SKM-1 (cell line): Measurements from ENCODE around the gene HIRIP3.
"Not testable (repeated sequence)": the region's sequence is repeated elsewhere in the genome, so short reads cannot be mapped to it uniquely, and the experiment has no call there.

Experiments
- DNase-seq: peaks from one replicate; lab custom pipeline; 2025; ENCODE audit not compliant: unreplicated experiment; lab: John Stamatoyannopoulos, UW

HIRIP3 gene

GRCh38 chr16:29961479-29962343, 33.7 kb downstream of the HIRIP3 start, which contains the start of gene TMEM219:
TSS of gene TMEM219 (plus strand) at chr16:29962079. CDS start at chr16:29963144, 1,065 bp downstream.
- peak; percentile 69 for DNase-seq

GRCh38 chr16:29961127-29961478, 34.3 kb downstream of the HIRIP3 start:
- no peak for DNase-seq

GRCh38 chr16:29959821-29960220, 35.6 kb downstream of the HIRIP3 start:
- not testable (repeated sequence) for DNase-seq

- no peak for DNase-seq
Observed at GRCh38 chr16:29959293-29959692, 36.1 kb downstream of the HIRIP3 start.

GRCh38 chr16:29958756-29959155, 36.7 kb downstream of the HIRIP3 start:
- DNase-seq: no peak

GRCh38 chr16:29951625-29952365, 43.6 kb downstream of the HIRIP3 start:
- no peak for DNase-seq

- no peak for DNase-seq
Observed at GRCh38 chr16:29950806-29951461, 44.5 kb downstream of the HIRIP3 start.

GRCh38 chr16:29947897-29948296, 47.5 kb downstream of the HIRIP3 start:
- DNase-seq: no peak

GRCh38 chr16:29943846-29944799, 51.3 kb downstream of the HIRIP3 start:
- DNase-seq: no peak
